Mucosa of descending colon (tissue), 3 donors: ENCODE data around the gene LCE6A. TPM values are rescaled to one million over a fixed set of nuclear protein-coding genes. Genes with fewer than 3 reads are reported as not detected.

Experiments
- ATAC-seq: fragments of 200-7000 bp; cut with Tn5 transposase; one replicate; pipeline ENCODE4 v1.9.1; 2020; ENCODE audit warnings: mild to moderate bottlenecking, moderate library complexity
- DNase-seq, 3 donors: peaks; one replicate each; pipeline ENCODE4 v3.0.0-alpha.2; 2020
- H3K36me3 ChIP-seq: fragments of 200-600 bp; one replicate; pipeline ENCODE4 v1.8.0; 2021; ENCODE audit warnings: low read depth, mild to moderate bottlenecking
- H3K4me1 ChIP-seq: fragments of 200-600 bp; one replicate; pipeline ENCODE4 v1.8.0; 2021; ENCODE audit warnings: low read depth, mild to moderate bottlenecking
- H3K4me3 ChIP-seq: fragments of 200-600 bp; one replicate; pipeline ENCODE4 v1.8.0; 2021; ENCODE audit warnings: mild to moderate bottlenecking
- H3K9me3 ChIP-seq: fragments of 200-600 bp; one replicate; pipeline ENCODE4 v1.8.0; 2021; ENCODE audit warnings: mild to moderate bottlenecking
- intact Hi-C, 2 donors: fragments of 100-400 bp; cut with DNase I in 1 of 2; cut with micrococcal nuclease in 1 of 2; formaldehyde crosslinking; loops; one replicate each; pipeline versions ENCODE4 v1.11.0 to v1.11.1; 2022; cut with DNase I, micrococcal nuclease
- total RNA-seq, 3 donors: library from RNA; stranded (reverse); fragmentation: NEBNext Ultra II Directional in 2 of 3; extraction: Animal tissue kit (Norgen Biotek cat#: 25700) in 2 of 3; gene quantifications; one replicate each; pipeline versions ENCODE4 v1.2.1 to v1.2.4, GENCODE V29; 2021 to 2023
- TF ChIP-seq, protein P1 (sequence below): fragments of 200-600 bp; IDR thresholded peaks from one replicate; pipeline ENCODE4 v1.8.0; 2022; ENCODE audit warnings: antibody characterized with exemption, mild to moderate bottlenecking
- donor health status: DM: no; HTN: no; CAD: no; lungs with moderate emphysema.
- donor health status: DM: no; HTN: no; CAD: no.
- donor health status: DM: no; HTN: yes; CAD: no.

LCE6A gene
- total RNA-seq, 3 donors from 2014 or later = not detected

DNA sequence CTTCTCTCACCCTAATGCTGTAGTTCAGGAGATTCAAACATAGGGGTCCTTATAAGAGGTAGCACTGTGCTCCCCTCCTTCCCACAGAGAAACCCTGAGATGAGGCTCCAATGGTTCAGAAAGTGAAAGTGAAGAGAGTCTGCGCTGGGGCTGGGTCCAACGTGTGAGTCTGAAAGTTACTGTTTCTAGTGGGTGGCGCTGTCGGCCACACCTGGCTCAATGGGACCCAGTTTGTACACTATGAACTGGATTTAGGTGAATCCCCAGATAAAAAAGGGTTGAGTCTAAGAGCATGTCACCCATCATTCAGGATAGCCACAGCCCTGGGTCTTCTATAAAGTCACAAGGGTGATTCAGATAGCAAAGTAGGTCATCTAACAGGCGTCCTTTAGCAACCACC lies 38.3 kb downstream of the LCE6A start:
- H3K36me3 ChIP-seq = no peaks in the 10 kb centered on the region
- intact Hi-C loops = no loop called here
- H3K9me3 ChIP-seq = no peaks in the 10 kb centered on the region
- TF ChIP-seq, protein P1, sequence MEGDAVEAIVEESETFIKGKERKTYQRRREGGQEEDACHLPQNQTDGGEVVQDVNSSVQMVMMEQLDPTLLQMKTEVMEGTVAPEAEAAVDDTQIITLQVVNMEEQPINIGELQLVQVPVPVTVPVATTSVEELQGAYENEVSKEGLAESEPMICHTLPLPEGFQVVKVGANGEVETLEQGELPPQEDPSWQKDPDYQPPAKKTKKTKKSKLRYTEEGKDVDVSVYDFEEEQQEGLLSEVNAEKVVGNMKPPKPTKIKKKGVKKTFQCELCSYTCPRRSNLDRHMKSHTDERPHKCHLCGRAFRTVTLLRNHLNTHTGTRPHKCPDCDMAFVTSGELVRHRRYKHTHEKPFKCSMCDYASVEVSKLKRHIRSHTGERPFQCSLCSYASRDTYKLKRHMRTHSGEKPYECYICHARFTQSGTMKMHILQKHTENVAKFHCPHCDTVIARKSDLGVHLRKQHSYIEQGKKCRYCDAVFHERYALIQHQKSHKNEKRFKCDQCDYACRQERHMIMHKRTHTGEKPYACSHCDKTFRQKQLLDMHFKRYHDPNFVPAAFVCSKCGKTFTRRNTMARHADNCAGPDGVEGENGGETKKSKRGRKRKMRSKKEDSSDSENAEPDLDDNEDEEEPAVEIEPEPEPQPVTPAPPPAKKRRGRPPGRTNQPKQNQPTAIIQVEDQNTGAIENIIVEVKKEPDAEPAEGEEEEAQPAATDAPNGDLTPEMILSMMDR = no peak
- H3K4me3 ChIP-seq = no peak overlapping the region
- H3K4me1 ChIP-seq = no peaks in the 10 kb centered on the region
- ATAC-seq = no peak
- no peak for DNase-seq

DNA sequence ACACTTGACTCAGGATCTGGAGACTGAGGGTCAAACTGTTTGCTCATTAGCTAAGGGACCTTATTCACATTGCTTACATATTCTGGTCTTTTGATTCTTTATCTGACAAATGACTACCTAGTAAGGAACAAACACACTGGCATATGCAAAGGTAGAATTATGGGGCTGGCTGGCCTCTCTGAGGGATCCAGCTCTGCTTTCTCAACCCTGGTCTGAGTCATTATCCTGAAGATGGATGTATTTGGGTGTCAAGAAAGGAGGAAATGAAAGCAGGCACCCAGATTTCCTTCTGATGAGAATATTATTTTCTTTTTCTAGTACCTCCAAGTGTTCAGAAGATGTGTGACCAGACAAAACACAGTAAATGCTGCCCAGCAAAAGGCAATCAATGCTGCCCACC lies 41.4 kb downstream of the LCE6A start:
- Histone ChIP-seq H3K9me3 (no peaks in the 10 kb centered on the region), H3K4me3 (no peak overlapping the region), H3K4me1 (no peaks in the 10 kb centered on the region), H3K36me3 (no peaks in the 10 kb centered on the region)
- intact Hi-C loops = no loop called here
- ATAC-seq (no peak), DNase-seq (no peak)
- TF ChIP-seq, protein P1 = no peak

DNA sequence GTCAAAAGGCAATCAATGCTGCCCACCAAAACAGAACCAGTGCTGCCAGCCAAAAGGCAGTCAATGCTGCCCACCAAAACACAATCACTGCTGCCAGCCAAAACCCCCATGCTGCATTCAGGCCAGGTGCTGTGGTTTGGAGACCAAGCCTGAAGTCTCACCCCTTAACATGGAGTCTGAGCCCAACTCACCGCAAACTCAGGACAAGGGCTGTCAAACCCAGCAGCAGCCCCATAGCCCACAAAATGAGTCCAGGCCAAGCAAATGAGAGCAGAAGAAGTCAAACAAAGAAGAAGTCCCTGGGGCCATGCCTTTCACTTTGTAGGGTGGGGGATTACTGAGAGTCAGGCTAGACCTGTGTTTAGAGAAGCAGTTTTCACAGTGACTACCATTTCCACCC lies 41.9 kb downstream of the LCE6A start:
- intact Hi-C loops = no loop called here
- H3K9me3 ChIP-seq = no peaks in the 10 kb centered on the region
- ATAC-seq = no peak

DNA sequence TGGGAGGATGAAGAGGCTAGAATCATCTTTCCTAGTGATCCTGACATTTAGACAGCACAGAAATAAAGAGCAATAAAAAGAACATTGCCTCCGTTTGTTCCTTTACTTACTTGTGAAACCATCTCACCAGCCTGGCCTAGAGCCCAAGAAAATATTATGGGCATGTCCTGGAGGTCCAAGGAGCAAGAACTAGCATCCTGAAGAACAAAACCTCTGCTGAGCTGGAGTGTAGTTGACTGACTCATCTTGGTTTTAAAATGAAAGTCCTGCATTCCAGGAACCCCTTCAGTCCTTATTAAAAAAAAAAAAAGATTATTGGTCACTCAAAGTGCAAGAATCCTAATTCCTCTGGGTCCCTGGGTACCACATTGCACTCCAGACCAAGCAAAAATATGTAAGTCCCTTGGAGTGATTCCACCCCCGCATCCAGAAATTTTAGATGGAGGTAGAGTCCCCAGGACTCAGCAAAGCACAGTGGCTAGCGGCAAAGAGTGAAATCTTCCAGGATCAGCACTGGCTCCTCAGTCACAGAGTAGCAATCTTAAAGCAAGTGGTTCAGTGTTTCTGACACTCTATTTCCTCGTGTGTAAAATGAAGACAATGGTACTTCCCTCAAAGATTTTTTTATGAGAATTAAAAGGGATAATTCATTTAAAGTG lies 42.4 kb downstream of the LCE6A start:
- intact Hi-C loops = no loop called here
- Histone ChIP-seq H3K36me3 (no peaks in the 10 kb centered on the region), H3K4me3 (no peak overlapping the region), H3K9me3 (no peaks in the 10 kb centered on the region), H3K4me1 (no peaks in the 10 kb centered on the region)
- TF ChIP-seq, protein P1 = no peak
- ATAC-seq = no peak
- no peak for DNase-seq

More for the DNA sequence above, 41.9 kb downstream of the LCE6A start:
- H3K36me3 ChIP-seq = no peaks in the 10 kb centered on the region
- no peak overlapping the region for H3K4me3 ChIP-seq
- no peaks in the 10 kb centered on the region for H3K4me1 ChIP-seq
- no peak for DNase-seq
- TF ChIP-seq, protein P1 = no peak

DNA sequence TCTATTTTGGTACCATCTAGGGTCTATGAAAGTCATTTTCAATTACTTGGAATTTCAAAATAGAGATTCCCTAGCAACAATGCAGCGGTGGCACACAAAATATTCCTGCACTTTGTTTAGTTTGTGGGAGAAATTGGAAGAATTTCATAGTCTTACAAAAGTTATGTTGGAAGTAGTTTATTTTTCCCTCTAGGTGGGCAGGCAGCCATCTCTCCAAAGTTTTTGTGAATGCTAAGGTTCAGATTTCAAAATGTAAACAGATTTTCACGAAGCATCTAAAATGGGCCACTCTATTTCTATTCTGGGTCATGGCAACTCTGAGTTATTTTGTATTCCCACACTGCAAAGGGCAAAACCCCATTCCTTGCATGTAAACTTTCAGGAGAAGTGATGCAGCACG lies 43.4 kb downstream of the LCE6A start:
- ATAC-seq = no peak
- no peak for DNase-seq
- TF ChIP-seq, protein P1 = no peak
- intact Hi-C loops = no loop called here
- Histone ChIP-seq H3K9me3 (no peaks in the 10 kb centered on the region), H3K4me3 (no peak overlapping the region), H3K36me3 (no peaks in the 10 kb centered on the region), H3K4me1 (no peaks in the 10 kb centered on the region)
